Measurements from ENCODE around the gene ZC3H7B.
A peak's percentile ranks its signal among the peaks of the same experiment; 100 is the strongest.

ZC3H7B gene

DNA sequence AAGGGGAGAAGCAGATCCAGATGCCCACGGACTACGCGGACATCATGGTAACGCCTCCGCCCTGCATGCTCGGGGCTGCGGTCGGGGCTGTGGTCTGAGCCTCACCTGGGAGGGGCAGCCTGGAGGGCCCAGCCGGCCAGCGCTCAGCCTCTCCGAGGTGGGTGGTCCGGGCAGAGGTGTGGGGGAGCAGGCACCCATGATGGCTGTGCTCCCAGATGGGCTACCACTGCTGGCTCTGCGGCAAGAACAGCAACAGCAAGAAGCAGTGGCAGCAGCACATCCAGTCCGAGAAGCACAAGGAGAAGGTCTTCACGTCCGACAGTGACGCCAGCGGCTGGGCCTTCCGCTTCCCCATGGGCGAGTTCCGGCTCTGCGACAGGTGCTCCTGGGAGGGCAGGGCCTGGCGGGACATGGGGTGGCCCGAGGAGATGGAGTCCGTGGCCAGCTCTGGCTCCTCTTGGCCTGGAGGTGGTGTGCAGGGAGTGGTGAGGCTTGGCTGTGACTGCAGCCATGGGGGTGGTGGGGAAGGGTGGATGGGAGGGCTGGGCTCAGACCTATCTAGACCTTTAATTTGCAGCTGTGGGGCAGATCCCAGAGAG, 55.2 kb downstream of the ZC3H7B start:
- no peak for DNase-seq (ENCODE audit: low spot score)

DNA sequence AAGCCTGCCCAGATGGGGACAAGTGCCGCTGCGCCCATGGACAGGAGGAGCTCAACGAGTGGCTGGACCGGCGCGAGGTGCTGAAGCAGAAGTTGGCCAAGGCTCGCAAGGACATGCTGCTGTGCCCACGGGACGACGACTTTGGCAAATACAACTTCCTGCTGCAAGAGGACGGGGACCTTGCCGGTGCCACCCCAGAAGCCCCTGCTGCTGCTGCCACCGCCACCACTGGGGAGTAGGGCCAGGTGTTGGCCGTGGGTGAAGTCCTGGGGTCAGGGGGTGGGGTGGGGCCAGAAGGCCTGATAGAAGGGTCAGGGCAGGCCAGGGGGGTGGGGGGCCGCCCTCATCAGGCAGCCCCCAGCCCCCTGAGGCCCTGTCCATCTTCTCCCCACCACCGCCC, 55.9 kb downstream of the ZC3H7B start:
- no peak for DNase-seq (ENCODE audit: low spot score)

- no peak for DNase-seq (ENCODE audit: low spot score)
Measured at GRCh38 chr22:41358927-41359326, 57.6 kb downstream of the ZC3H7B start.

- no peak for DNase-seq (ENCODE audit: low spot score)
Measured at GRCh38 chr22:41359376-41359775, 58.1 kb downstream of the ZC3H7B start.

DNA sequence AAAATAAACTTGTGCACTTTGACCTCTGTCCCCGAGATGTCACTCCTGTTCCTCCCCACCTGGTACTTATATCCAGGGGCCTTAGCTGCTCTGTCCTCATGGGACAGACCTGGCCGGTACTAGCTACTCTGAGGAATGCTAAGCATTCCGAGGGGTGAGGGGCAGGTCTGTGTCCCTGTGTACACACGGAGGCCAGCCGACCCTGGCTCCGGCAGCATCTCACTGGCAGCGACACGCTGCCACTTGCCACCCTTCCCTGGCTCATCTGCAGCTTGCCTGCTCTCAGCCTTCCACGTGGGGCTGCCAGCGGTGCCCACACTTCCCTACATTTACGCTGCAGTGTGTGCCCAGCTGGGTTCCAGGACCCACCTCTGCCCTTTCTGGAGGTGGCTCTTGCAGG, 58.8 kb downstream of the ZC3H7B start:
- no peak for DNase-seq (ENCODE audit: low spot score)

- DNase-seq (ENCODE audit: low spot score), result no peak
Measured at GRCh38 chr22:41361716-41362310, 60.5 kb downstream of the ZC3H7B start.

DNA sequence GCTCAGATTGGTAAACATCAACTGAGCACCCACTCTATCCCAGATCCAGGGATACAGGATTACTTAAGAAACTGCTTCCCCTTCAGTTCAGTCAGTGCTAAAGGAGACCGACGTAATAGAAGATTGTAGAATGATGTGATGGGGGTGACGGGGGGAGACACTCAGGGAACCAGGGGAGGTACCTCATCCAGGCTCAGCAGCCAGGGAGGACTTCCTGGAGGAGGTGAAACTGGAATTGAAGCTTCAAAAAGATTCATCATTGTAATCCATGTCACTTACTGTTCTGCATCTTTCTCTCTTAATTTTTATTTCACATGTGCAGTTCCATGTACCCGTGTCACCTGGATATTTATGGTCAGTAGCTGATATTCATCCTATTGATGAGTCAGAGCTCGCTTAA, 61.3 kb downstream of the ZC3H7B start:
- no peak for DNase-seq (ENCODE audit: low spot score)

- DNase-seq (ENCODE audit: low spot score), result no peak
Measured at GRCh38 chr22:41364233-41364632, 62.9 kb downstream of the ZC3H7B start.

DNA sequence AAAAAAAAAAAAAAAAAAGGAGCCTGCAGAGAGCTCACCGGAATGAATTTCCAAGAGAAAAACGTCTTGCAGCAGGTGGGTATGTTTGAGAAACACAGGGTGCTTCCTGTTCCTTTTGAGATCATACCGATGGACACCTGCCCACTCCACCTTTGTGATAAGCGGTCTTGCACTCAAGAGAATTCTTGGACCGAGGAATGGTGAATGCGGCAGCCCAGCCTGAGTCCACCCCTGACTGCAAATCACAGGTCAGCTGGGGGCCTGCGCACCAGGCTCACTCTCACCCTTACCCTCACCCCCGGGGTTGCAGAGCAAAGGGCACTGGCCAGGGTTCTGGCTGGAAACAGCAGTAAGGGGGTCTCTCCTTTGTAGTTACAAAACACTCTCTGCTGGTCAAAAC, 63.6 kb downstream of the ZC3H7B start:
- DNase-seq (ENCODE audit: low spot score), result no peak

DNA sequence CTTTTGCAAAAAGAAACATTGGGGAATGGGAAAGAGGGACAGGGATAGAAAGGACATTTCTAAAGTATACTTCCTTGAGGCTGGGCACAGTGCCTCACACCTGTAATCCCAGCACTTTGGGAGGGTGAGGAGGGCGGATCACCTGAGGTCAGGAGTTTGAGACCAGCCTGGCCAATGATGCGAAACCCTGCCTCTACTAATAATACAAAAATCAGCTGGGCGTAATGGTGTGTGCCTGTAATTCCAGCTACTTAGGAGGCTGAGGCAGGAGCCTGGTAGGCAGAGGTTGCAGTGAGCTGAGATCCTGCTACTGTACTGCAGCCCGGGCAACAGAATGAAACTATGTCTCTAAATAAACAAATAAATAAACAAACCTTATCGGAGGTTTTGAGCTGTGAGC, 64.1 kb downstream of the ZC3H7B start:
- DNase-seq (ENCODE audit: low spot score), result no peak

DNA sequence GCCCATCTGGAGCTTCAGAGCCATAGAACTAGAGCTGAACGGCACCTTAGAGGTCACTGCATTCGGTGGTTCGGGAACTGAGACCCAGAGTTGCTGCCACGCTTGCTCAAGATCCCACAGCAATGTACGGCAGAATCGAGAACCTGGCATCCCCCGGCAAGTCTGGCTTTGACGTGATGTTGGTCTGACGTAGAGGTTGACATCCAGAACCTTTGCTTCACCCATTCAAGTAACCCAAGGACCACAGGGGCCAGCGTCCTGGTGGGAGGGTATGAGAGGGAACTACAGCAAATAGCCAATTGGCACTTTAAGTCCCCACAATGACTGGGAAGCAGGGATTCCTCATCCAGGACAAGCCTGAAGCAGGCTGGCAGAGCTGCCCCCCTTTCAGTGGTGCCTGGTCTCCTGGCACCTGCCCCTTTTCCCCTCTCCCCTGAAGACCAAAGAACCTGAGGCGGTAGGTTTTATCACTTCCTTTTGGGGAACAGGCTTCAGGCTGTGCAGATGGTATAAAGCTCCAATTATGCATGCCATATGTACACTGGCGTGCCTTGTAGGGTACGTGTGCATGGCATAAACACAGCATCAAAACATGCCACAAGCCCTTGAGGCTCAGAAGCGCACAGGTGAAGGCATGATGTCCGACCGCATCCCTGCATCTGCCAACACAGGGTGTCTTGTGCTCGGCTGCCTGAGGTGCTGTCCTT, 65.2 kb downstream of the ZC3H7B start:
- no peak for DNase-seq (ENCODE audit: low spot score)

GRCh38 chr22:41367039-41367679, 65.8 kb downstream of the ZC3H7B start:
- no peak for DNase-seq (ENCODE audit: low spot score)

GRCh38 chr22:41367680-41368542, 66.6 kb downstream of the ZC3H7B start:
- no peak for DNase-seq (ENCODE audit: low spot score)

DNA sequence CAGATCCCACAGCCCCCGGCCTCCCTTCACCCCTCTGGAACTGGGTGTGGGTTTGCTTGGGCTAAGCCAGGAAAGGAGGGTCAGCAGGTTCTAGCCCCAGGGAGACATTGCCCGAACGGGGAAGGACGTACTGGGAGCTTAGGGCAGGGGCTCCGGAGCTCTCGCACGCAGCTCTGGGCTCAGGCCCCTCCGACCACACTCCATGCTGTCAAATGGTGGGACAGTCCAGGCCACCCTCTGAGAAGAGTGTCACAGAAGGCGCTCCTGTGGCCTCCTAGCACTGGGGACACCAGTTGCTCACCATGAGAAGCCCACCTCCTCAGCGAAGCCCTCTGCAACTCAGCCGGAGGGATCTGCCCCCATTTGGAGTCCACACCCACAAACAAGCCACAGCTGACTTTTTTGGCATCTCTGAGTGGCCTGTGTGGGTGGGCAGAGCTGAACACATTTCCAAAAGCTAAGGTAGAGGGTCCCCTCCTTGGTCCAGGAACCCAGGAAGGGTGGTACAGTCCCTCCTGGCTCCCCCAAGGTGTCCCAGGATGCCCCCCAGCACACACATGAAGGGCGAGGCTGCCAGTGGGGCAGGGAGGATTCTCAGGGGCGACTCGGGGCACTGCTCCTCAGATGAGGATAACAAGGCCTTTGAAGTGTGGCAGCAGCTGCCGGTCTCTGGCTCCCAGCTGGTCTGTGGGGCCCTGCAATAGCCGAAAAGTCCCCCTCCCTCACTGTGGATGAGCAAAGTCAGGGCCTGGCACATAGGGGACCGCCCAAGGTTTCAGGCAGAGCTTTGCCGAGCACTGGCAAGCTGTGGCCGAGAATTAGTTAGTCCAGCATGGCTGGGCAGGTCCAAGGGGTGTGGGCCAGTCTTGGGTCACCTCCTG, 67.5 kb downstream of the ZC3H7B start:
- DNase-seq (ENCODE audit: low spot score), result no peak

DNA sequence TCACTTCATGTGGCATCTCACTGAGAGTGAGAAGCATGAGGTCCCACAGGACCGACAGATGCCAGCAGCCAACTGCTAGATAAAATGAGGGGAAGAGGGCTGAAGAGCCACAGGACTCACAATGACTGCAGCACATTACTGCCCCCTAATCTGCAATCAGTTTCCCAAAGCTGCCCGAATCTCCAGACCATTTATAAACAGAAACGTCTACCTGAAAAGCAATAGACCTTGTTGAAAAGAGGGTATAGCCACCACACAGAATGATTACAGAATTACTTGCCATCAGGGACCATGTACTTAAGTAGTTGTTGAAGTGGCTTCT, 68.1 kb downstream of the ZC3H7B start:
- DNase-seq (ENCODE audit: low spot score), result no peak

- DNase-seq (ENCODE audit: low spot score), result no peak
Measured at GRCh38 chr22:41369837-41370236, 68.5 kb downstream of the ZC3H7B start.

DNA sequence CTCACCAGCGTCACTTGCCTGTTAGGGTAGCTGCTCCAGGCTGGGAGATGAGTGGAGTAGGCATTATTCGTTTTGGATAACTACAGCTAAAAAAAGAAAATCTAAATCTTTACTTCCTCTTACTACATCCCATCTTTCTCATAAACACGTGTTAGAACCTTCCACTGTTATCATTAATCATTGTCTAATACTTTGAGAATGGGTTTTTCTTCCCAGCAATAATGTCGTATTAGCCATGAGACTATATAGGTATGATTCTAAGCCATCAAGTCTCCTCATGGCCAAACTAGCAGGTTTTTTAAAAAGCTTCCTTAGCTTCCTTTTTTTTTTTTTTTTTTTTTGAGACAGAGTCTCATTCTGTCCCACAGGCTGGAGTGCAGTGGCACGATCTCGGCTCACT, 76.5 kb downstream of the ZC3H7B start:
- DNase-seq (ENCODE audit: low spot score), result no peak

DNA sequence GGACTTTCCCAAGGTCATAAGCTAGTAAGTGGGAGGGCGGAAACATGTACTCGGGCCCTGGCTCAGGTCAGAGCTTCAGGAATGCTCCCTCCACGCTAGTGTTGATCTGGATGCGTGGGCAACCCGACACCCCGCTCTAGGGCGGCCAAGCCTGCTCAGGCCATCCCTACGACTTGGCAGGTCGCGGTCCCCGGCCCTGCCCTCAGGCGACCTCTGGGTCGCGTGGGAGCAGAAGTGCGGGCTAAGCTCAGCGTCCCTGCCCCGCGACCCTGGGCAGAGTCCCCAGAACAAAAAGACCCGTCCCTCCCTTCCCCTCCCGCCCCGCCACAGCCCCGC, 79.6 kb downstream of the ZC3H7B start:
- DNase-seq (ENCODE audit: low spot score), result no peak

DNA sequence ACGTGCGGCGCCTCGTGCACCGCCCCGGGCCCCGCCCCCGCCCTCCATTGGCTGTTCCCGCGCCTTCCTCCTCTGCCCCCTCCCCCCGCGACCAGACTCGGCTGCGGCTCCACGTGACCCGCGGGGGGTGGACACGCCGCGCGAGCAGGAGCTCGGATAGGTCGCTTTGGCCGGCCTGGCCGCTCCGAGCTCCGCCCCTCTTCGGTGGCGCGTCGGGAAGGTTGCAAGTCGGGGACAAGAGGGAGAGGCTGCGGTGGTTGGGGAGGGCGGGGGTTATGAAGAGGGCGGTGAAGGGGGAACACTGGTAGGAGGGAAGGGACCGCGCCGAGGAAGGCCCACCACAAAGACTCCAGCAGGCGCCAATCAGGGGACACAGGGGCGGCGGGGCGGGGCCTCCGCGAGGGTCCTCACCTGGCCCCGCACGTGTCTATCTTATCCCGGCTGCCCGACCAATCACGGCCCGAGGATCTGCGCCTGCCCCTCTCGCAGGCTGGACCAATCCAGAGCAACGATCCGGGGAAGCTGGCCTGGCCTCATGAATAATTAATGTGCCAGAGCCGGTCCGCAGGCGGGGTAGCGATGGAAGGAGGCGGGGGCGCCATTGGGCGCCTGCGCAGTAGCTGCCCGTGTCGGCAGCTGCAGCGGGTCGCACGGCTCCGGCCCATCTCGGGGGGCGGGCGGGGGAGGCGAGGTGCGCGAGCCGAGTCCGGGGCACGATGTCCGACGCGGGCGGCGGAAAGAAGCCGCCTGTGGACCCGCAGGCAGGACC, 80.2 kb downstream of the ZC3H7B start, which contains the start of gene TEF:
Gene TEF (plus strand): TSS at position 614 of the 769 bp plus-strand sequence. CDS start 103 bp downstream, at position 717.
- DNase-seq (ENCODE audit: low spot score), result peak; percentile 98

DNA sequence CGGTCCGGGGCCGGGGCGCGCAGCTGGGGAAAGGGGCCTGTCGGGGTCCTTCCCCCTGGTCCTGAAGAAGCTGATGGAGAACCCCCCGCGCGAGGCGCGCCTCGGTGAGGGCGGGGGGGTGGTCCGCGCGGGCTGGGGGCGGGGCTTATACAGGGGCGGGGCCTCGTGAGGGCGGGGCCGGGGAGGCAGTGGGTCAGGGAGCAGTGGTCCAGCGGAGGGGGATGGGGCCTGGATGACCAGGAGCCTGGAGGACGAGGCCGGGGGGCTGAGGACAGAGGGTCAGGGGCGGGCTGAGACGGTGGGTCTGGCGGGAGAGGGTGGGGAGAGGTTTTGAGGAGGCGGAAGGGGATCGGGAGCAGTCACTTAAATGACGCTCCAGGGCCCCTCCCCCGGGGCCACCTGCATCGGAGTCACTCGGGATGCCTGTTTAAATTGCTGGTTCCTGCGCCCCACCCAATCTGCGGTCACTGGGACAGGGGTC, 80.8 kb downstream of the ZC3H7B start:
- peak; percentile 34 for DNase-seq (ENCODE audit: low spot score)

All from activated CD4-positive, alpha-beta T cell treated with anti-CD3 and anti-CD28 coated beads, Interleukin-2, Interleukin-4, amounts not matched to agents 100 ng/mL and 50 ng/mL, durations not matched to agents 16 hours and 8 hours (primary cell).